ENCODE measurements around the gene TRIM45.
"Not testable (repeated sequence)": the region's sequence is repeated elsewhere in the genome, so short reads cannot be mapped to it uniquely, and the experiment has no call there.

TRIM45 gene

GRCh38 chr1:117121589-117122329 lies at the start of gene TRIM45:
TSS of gene TRIM45 (minus strand) at chr1:117121749. CDS start at chr1:117121201, 548 bp downstream.
- DNase-seq = peak; percentile 77

GRCh38 chr1:117169871-117170596 lies 48.5 kb upstream of the TRIM45 start:
- no peak for DNase-seq

GRCh38 chr1:117167402-117167801 lies 45.9 kb upstream of the TRIM45 start:
- DNase-seq = no peak

GRCh38 chr1:117166076-117166475 lies 44.5 kb upstream of the TRIM45 start:
- no peak for DNase-seq

GRCh38 chr1:117164209-117164608 lies 42.7 kb upstream of the TRIM45 start:
- DNase-seq = no peak

- DNase-seq = no peak
Observed at GRCh38 chr1:117162816-117163215, 41.3 kb upstream of the TRIM45 start.

GRCh38 chr1:117161887-117162286 lies 40.3 kb upstream of the TRIM45 start:
- no peak for DNase-seq

GRCh38 chr1:117151305-117151704 lies 29.8 kb upstream of the TRIM45 start:
- not testable (repeated sequence) for DNase-seq

GRCh38 chr1:117150316-117150715 lies 28.8 kb upstream of the TRIM45 start:
- DNase-seq = no peak

GRCh38 chr1:117147856-117148588 lies 26.5 kb upstream of the TRIM45 start:
- no peak for DNase-seq

GRCh38 chr1:117147341-117147831 lies 25.8 kb upstream of the TRIM45 start:
- no peak for DNase-seq

- DNase-seq = no peak
Observed at GRCh38 chr1:117146575-117147340, 25.2 kb upstream of the TRIM45 start.

GRCh38 chr1:117146072-117146471 lies 24.5 kb upstream of the TRIM45 start:
- DNase-seq = no peak

- no peak for DNase-seq
Observed at GRCh38 chr1:117143871-117144270, 22.3 kb upstream of the TRIM45 start.

- no peak for DNase-seq
Observed at GRCh38 chr1:117143172-117143571, 21.6 kb upstream of the TRIM45 start.

GRCh38 chr1:117142200-117142599 lies 20.7 kb upstream of the TRIM45 start:
- DNase-seq = no peak

GRCh38 chr1:117138561-117138960 lies 17.0 kb upstream of the TRIM45 start:
- no peak for DNase-seq

GRCh38 chr1:117138106-117138505 lies 16.6 kb upstream of the TRIM45 start:
- no peak for DNase-seq

- no peak for DNase-seq
Observed at GRCh38 chr1:117137281-117137855, 15.8 kb upstream of the TRIM45 start.

GRCh38 chr1:117136749-117137148 lies 15.2 kb upstream of the TRIM45 start:
- DNase-seq = no peak

- no peak for DNase-seq
Observed at GRCh38 chr1:117135329-117135728, 13.8 kb upstream of the TRIM45 start.

- no peak for DNase-seq
Observed at GRCh38 chr1:117130526-117130925, 9.0 kb upstream of the TRIM45 start.

Data from NCI-H2029 (cell line).